GM23338 (cell line): ENCODE data around the gene MARVELD3.
A peak's percentile ranks its signal among the peaks of the same experiment; 100 is the strongest.

Source experiments
- CREB1 ChIP-seq: fragments of 250-450 bp; sonication (Bioruptor Pico); IDR thresholded peaks from 2 replicates; pipeline ENCODE4 v1.5.0; 2020; ENCODE audit warnings: low read depth, mild to moderate bottlenecking, moderate library complexity
- CTCF ChIP-seq, 2 experiments: fragments of 200-600 bp in 1 of 2; sonication (generic) in 1 of 2; conservative IDR thresholded peaks; 2 replicates each; pipeline versions ENCODE4 v1.5.1 to v1.6.1; 2016 to 2017; ENCODE audit warnings: antibody characterized with exemption in 2 of 2, low read depth in 2 of 2, mild to moderate bottlenecking in 2 of 2, moderate library complexity in 1 of 2
- ETS1 ChIP-seq: IDR thresholded peaks from 2 replicates; pipeline ENCODE4 v1.6.1; 2016; ENCODE audit warnings: antibody characterized with exemption
- EZH2 ChIP-seq: fragments of 200-600 bp; sonication (generic); IDR thresholded peaks from one replicate; pipeline ENCODE4 v1.8.0; 2017; ENCODE audit warnings: antibody characterized with exemption, mild to moderate bottlenecking, low read depth; ENCODE audit not compliant: unreplicated experiment
- EZH2phosphoT487 ChIP-seq: fragments of 200-600 bp; sonication (generic); IDR thresholded peaks from one replicate; pipeline ENCODE4 v1.8.1; 2018; ENCODE audit warnings: antibody characterized with exemption; ENCODE audit not compliant: unreplicated experiment
- JUNB ChIP-seq: IDR thresholded peaks from one replicate; pipeline ENCODE4 v1.6.1; 2016; ENCODE audit warnings: antibody characterized with exemption; ENCODE audit not compliant: unreplicated experiment
- NANOG ChIP-seq: IDR thresholded peaks from 2 replicates; pipeline ENCODE4 v1.6.1; 2016; ENCODE audit warnings: antibody characterized with exemption, borderline replicate concordance
- POLR2AphosphoS5 ChIP-seq: IDR thresholded peaks from 2 replicates; pipeline ENCODE4 v1.6.1; 2016; ENCODE audit warnings: antibody characterized with exemption, low read depth
- REST ChIP-seq: IDR thresholded peaks from one replicate; pipeline ENCODE4 v1.6.1; 2018; ENCODE audit warnings: antibody characterized with exemption; ENCODE audit not compliant: unreplicated experiment
- STAT1 ChIP-seq: IDR thresholded peaks from one replicate; pipeline ENCODE4 v1.6.1; 2016; ENCODE audit warnings: antibody characterized with exemption; ENCODE audit not compliant: unreplicated experiment
- ZNF114 ChIP-seq: fragments of 250-450 bp; sonication (Bioruptor Pico); IDR thresholded peaks from 2 replicates; pipeline ENCODE4 v1.5.0; 2020; ENCODE audit warnings: mild to moderate bottlenecking, moderate library complexity
- ZNF331 ChIP-seq: fragments of 250-450 bp; sonication (Bioruptor Pico); IDR thresholded peaks from 2 replicates; pipeline ENCODE4 v1.5.0; 2020; ENCODE audit warnings: low read depth, mild to moderate bottlenecking, moderate library complexity
- ZNF462 ChIP-seq: fragments of 250-450 bp; sonication (Bioruptor Pico); IDR thresholded peaks from 2 replicates; pipeline ENCODE4 v1.5.0; 2020; ENCODE audit warnings: mild to moderate bottlenecking, moderate library complexity

- TF ChIP-seq CTCF (conservative IDR thresholded peaks at IDR 0.05; ENCODE audit: low read depth in 2 of 2): no peak
- no peak for TF ChIP-seq ZNF114
- no peak for TF ChIP-seq CREB1 (CRISPR knock-in tag)
- TF ChIP-seq EZH2: no peak
- TF ChIP-seq EZH2phosphoT487: no peak
- no peak for TF ChIP-seq REST
- TF ChIP-seq POLR2AphosphoS5: peak; percentile 65
- no peak for TF ChIP-seq ZNF331 (CRISPR knock-in tag)
- no peak for TF ChIP-seq ZNF462 (CRISPR knock-in tag)
- TF ChIP-seq JUNB: no peak
- TF ChIP-seq NANOG: no peak
- TF ChIP-seq ETS1: no peak
- TF ChIP-seq STAT1: no peak
Measured at GRCh38 chr16:71626858-71627213, 852 bp downstream of the MARVELD3 start.
